A673 (cell line): Measurements from ENCODE around the gene DACT2. TPM values are rescaled to one million over a fixed set of nuclear protein-coding genes. Genes with fewer than 3 reads are reported as not detected.

Source experiments
- BruUV-seq: library from RNA; stranded (reverse); fragments of 400-500 nt; replicated peaks from 2 replicates; lab custom pipeline; 2021; lab: Mats Ljungman, UMichigan
- CTCF ChIA-PET: fragments of 300-600 bp; sonication (Branson Sonifier 250); formaldehyde crosslinking; loops from one replicate; lab custom pipeline; 2022; ENCODE audit warnings: antibody characterized with exemption; lab: Charles Lee
- POLR2A ChIA-PET: fragments of 300-600 bp; sonication (Branson Sonifier 250); formaldehyde crosslinking; loops from one replicate; lab custom pipeline; 2022; ENCODE audit warnings: antibody characterized with exemption; ENCODE audit not compliant: low non-redundant PET; lab: Charles Lee
- DNase-seq: peaks from one replicate; pipeline ENCODE4 v3.0.0-alpha.2; 2015; ENCODE audit warnings: low spot score
- H3K27ac ChIP-seq: fragments of 200-600 bp; sonication (generic); 2 replicates; pipeline ENCODE4 v1.5.1; 2016; ENCODE audit warnings: mixed run types, low read depth, mild to moderate bottlenecking, mixed read lengths, antibody characterized with exemption, low read length; ENCODE audit not compliant: poor library complexity, severe bottlenecking
- H3K27me3 ChIP-seq: fragments of 200-600 bp; sonication (generic); replicated peaks from 2 replicates; pipeline ENCODE4 v1.6.1; 2017; ENCODE audit warnings: mixed run types, low read depth, mild to moderate bottlenecking, mixed read lengths, antibody characterized with exemption, low read length; ENCODE audit not compliant: insufficient read depth, poor library complexity
- H3K36me3 ChIP-seq: fragments of 200-600 bp; sonication (generic); 2 replicates; pipeline ENCODE4 v1.6.1; 2016; ENCODE audit warnings: mixed run types, mild to moderate bottlenecking, mixed read lengths, antibody characterized with exemption, low read length; ENCODE audit not compliant: insufficient read depth, poor library complexity, severe bottlenecking
- H3K4me1 ChIP-seq: fragments of 200-600 bp; sonication (generic); 2 replicates; pipeline ENCODE4 v1.6.1; 2017; ENCODE audit warnings: mixed run types, mild to moderate bottlenecking, mixed read lengths, antibody characterized with exemption, low read length; ENCODE audit not compliant: insufficient read depth, poor library complexity, severe bottlenecking
- H3K4me3 ChIP-seq: fragments of 200-600 bp; sonication (generic); 2 replicates; pipeline ENCODE4 v1.5.1; 2016; ENCODE audit warnings: low read depth, mixed run types, mild to moderate bottlenecking, mixed read lengths, low read length; ENCODE audit not compliant: poor library complexity, severe bottlenecking
- H3K9me3 ChIP-seq: fragments of 200-600 bp; sonication (generic); 2 replicates; pipeline ENCODE4 v1.6.1; 2016; ENCODE audit warnings: mixed run types, low read depth, mild to moderate bottlenecking, mixed read lengths, antibody characterized with exemption, low read length; ENCODE audit not compliant: poor library complexity, severe bottlenecking
- CTCF ChIP-seq: fragments of 300-800, 200-600 bp; sonication (generic); conservative IDR thresholded peaks from 2 replicates; pipeline ENCODE4 v1.5.1; 2017; ENCODE audit warnings: low read depth, mild to moderate bottlenecking, antibody characterized with exemption, low read length, moderate library complexity, mixed read lengths
- EZH2 ChIP-seq: fragments of 200-600 bp; sonication (generic); IDR thresholded peaks from 2 replicates; pipeline ENCODE4 v1.6.1; 2017; ENCODE audit warnings: borderline replicate concordance, low read depth, mild to moderate bottlenecking, mixed read lengths, antibody characterized with exemption, low read length; ENCODE audit not compliant: poor library complexity, severe bottlenecking
- intact Hi-C: fragments of 100-400 bp; cut with micrococcal nuclease; formaldehyde crosslinking; loops from one replicate; pipeline ENCODE4 v1.10.0; 2022; ENCODE audit not compliant: unreplicated experiment
- total RNA-seq: library from RNA; stranded (reverse); gene quantifications from 2 replicates; pipeline ENCODE4 v1.2.3, GENCODE V29; 2021

DACT2 gene
- total RNA-seq, 1 experiment from 2014 or later, result 18.7 TPM

GRCh38 chr6:168305096-168305749 is 14.4 kb downstream of the DACT2 start:
- no peaks in the 10 kb centered on the region for H3K9me3 ChIP-seq
- POLR2A ChIA-PET, result no interaction called here
- H3K36me3 ChIP-seq, result peaks cover 2% of the 10 kb centered on the region
- no peak overlapping the region for H3K4me3 ChIP-seq
- CTCF ChIA-PET, result no interaction called here
- no TSS peak for BruUV-seq
- DNase-seq, result no peak
- no peaks in the 10 kb centered on the region for H3K27me3 ChIP-seq
- intact Hi-C loops, result no loop called here
- H3K27ac ChIP-seq, result peak overlapping the region; percentile 35
- no peak for TF ChIP-seq CTCF
- H3K4me1 ChIP-seq, result peaks cover 31% of the 10 kb centered on the region

GRCh38 chr6:168304752-168305015 is 14.9 kb downstream of the DACT2 start:
- no peaks in the 10 kb centered on the region for H3K27me3 ChIP-seq
- DNase-seq, result no peak
- no peak for TF ChIP-seq CTCF
- no peak for TF ChIP-seq EZH2
- peaks cover 36% of the 10 kb centered on the region for H3K4me1 ChIP-seq
- peak overlapping the region; percentile 35 for H3K27ac ChIP-seq
- intact Hi-C loops, result loop anchor here (5.0 kb wide), 1 partner anchor 147 kb away; no protein-coding TSS in a partner anchor
- no peaks in the 10 kb centered on the region for H3K36me3 ChIP-seq
- POLR2A ChIA-PET, result no interaction called here
- CTCF ChIA-PET, result no interaction called here
- H3K4me3 ChIP-seq, result no peak overlapping the region
- H3K9me3 ChIP-seq, result no peaks in the 10 kb centered on the region
- no TSS peak for BruUV-seq

GRCh38 chr6:168303982-168304751 is 15.4 kb downstream of the DACT2 start:
- ChIA-PET CTCF (no interaction called here), POLR2A (no interaction called here)
- peak overlapping the region; percentile 35 for H3K27ac ChIP-seq
- no peaks in the 10 kb centered on the region for H3K9me3 ChIP-seq
- DNase-seq, result no peak
- no TSS peak for BruUV-seq
- H3K36me3 ChIP-seq, result no peaks in the 10 kb centered on the region
- intact Hi-C loops, result loop anchor here (5.0 kb wide), 1 partner anchor 147 kb away; no protein-coding TSS in a partner anchor
- peaks cover 36% of the 10 kb centered on the region for H3K4me1 ChIP-seq
- TF ChIP-seq EZH2, result no peak
- no peak for TF ChIP-seq CTCF
- H3K4me3 ChIP-seq, result no peak overlapping the region
- H3K27me3 ChIP-seq, result no peaks in the 10 kb centered on the region
